NT2/D1 (cell line): Measurements from ENCODE around the gene SLC27A1.

ENCODE experiments used
- SUZ12 ChIP-seq: IDR thresholded peaks from 2 replicates; pipeline ENCODE4 v1.6.1; 2011; ENCODE audit not compliant: insufficient read length, insufficient read depth; ENCODE audit errors: extremely low read depth
- YY1 ChIP-seq: IDR thresholded peaks from 2 replicates; pipeline ENCODE4 v1.6.1; 2011; ENCODE audit not compliant: insufficient read length, insufficient read depth
- ZNF274 ChIP-seq: IDR thresholded peaks from 2 replicates; pipeline ENCODE4 v1.6.1; 2011; ENCODE audit warnings: mild to moderate bottlenecking, low read depth, low read length

GRCh38 chr19:17429641-17430113 lies 40.6 kb upstream of the SLC27A1 start:
- no peak for TF ChIP-seq ZNF274
- no peak for TF ChIP-seq YY1
- TF ChIP-seq SUZ12: no peak
